OCI-LY7 (cell line): ENCODE measurements around the gene CLASP2. TPM values are rescaled to one million over a fixed set of nuclear protein-coding genes. Genes with fewer than 3 reads are reported as not detected.

Source experiments
- BruUV-seq: library from RNA; stranded (reverse); fragments of 400-500 nt; replicated peaks from 2 replicates; lab custom pipeline; 2021; lab: Mats Ljungman, UMichigan
- CTCF ChIA-PET: fragments of 300-600 bp; sonication (Branson Sonifier 250); formaldehyde crosslinking; loops from one replicate; lab custom pipeline; 2022; ENCODE audit warnings: antibody characterized with exemption; ENCODE audit not compliant: unreplicated experiment; lab: Charles Lee
- POLR2A ChIA-PET: fragments of 300-600 bp; sonication (Branson Sonifier 250); formaldehyde crosslinking; loops from one replicate; lab custom pipeline; 2022; ENCODE audit warnings: antibody characterized with exemption; lab: Charles Lee
- DNase-seq: peaks from one replicate; pipeline ENCODE4 v3.0.0-alpha.2; 2015; ENCODE audit warnings: low spot score
- H2AFZ ChIP-seq: fragments of 200-600 bp; sonication (generic), shearing (Covaris generic); 2 replicates; pipeline ENCODE4 v1.6.1; 2014; ENCODE audit warnings: mild to moderate bottlenecking, antibody characterized with exemption, low read length, moderate library complexity
- H3K27ac ChIP-seq: fragments of 200-600 bp; sonication (generic); 2 replicates; pipeline ENCODE4 v1.5.1; 2014; ENCODE audit warnings: mixed run types, low read depth, mild to moderate bottlenecking, moderate library complexity, low read length, inconsistent platforms; ENCODE audit not compliant: poor library complexity, severe bottlenecking
- H3K36me3 ChIP-seq: fragments of 200-600 bp; sonication (generic); 2 replicates; pipeline ENCODE4 v1.6.1; 2014; ENCODE audit warnings: mild to moderate bottlenecking, antibody characterized with exemption, low read length, moderate library complexity, mixed read lengths; ENCODE audit not compliant: insufficient read depth
- H3K4me1 ChIP-seq: fragments of 200-600 bp; sonication (generic); 2 replicates; pipeline ENCODE4 v1.5.1; 2014; ENCODE audit warnings: mild to moderate bottlenecking, low read length; ENCODE audit not compliant: insufficient read depth, poor library complexity, severe bottlenecking
- H3K4me2 ChIP-seq: fragments of 200-600 bp; sonication (generic); 2 replicates; pipeline ENCODE4 v1.6.1; 2014; ENCODE audit warnings: mild to moderate bottlenecking, low read length
- H3K4me3 ChIP-seq: fragments of 200-600 bp; sonication (generic); 2 replicates; pipeline ENCODE4 v1.5.1; 2014; ENCODE audit warnings: mild to moderate bottlenecking, low read depth, low read length; ENCODE audit not compliant: poor library complexity, severe bottlenecking
- H3K79me2 ChIP-seq: fragments of 200-600 bp; sonication (generic); 2 replicates; pipeline ENCODE4 v1.6.1; 2016; ENCODE audit warnings: low read depth, mild to moderate bottlenecking, low read length, moderate library complexity, mixed read lengths; ENCODE audit not compliant: insufficient read depth
- H3K9me2 ChIP-seq: fragments of 200-600 bp; sonication (generic); 2 replicates; pipeline ENCODE4 v1.6.1; 2016; ENCODE audit warnings: mild to moderate bottlenecking, low read length, mixed read lengths; ENCODE audit not compliant: insufficient read depth
- H3K9me3 ChIP-seq: fragments of 200-600 bp; sonication (generic); 2 replicates; pipeline ENCODE4 v1.6.1; 2014; ENCODE audit warnings: mild to moderate bottlenecking, mixed run types, low read length, mixed read lengths
- H4K20me1 ChIP-seq: fragments of 200-600 bp; sonication (generic); 2 replicates; pipeline ENCODE4 v1.6.1; 2014; ENCODE audit warnings: mild to moderate bottlenecking, antibody characterized with exemption, low read length, moderate library complexity, mixed read lengths; ENCODE audit not compliant: insufficient read depth
- CTCF ChIP-seq: fragments of 200-600 bp; sonication (generic); conservative IDR thresholded peaks from 2 replicates; pipeline ENCODE4 v1.5.1; 2014; ENCODE audit warnings: mild to moderate bottlenecking, antibody characterized with exemption, low read length, moderate library complexity, mixed read lengths
- EZH2phosphoT487 ChIP-seq: fragments of 200-600 bp; sonication (generic); IDR thresholded peaks from 2 replicates; pipeline ENCODE4 v1.6.1; 2018; ENCODE audit warnings: low read depth, borderline replicate concordance, mild to moderate bottlenecking, mixed run types, antibody characterized with exemption, low read length, moderate library complexity, mixed read lengths
- intact Hi-C: fragments of 100-400 bp; cut with micrococcal nuclease; formaldehyde crosslinking; loops from one replicate; pipeline ENCODE4 v1.10.0; 2022; ENCODE audit not compliant: unreplicated experiment
- total RNA-seq, 2 experiments: library from RNA; depleted of rRNA in 1 of 2; stranded (reverse); fragments of >200 nt in 1 of 2; shearing (Covaris generic) in 1 of 2; gene quantifications; 2 replicates each; pipeline ENCODE4 v1.2.3, GENCODE V29; 2014 to 2022

CLASP2 gene
- total RNA-seq, 2 experiments from 2014 or later, result 95.5 to 99.1 TPM

- no peaks in the 10 kb centered on the region for H3K79me2 ChIP-seq
- CTCF ChIA-PET, result no interaction called here
- peaks cover 5% of the 10 kb centered on the region for H3K4me1 ChIP-seq
- H3K9me2 ChIP-seq, result no peaks in the 10 kb centered on the region
- no peak overlapping the region for H3K4me3 ChIP-seq
- no peaks in the 10 kb centered on the region for H3K36me3 ChIP-seq
- H3K9me3 ChIP-seq, result no peaks in the 10 kb centered on the region
- no peaks in the 10 kb centered on the region for H4K20me1 ChIP-seq
- no TSS peak for BruUV-seq
- POLR2A ChIA-PET, result no interaction called here
- TF ChIP-seq CTCF (no peak), EZH2phosphoT487 (no peak)
- no peak overlapping the region for H3K4me2 ChIP-seq
- intact Hi-C loops, result no loop called here
- no peak overlapping the region for H2AFZ ChIP-seq
- H3K27ac ChIP-seq, result no peak overlapping the region
- DNase-seq, result no peak
Measured at GRCh38 chr3:33488683-33489082, 229.4 kb downstream of the CLASP2 start.

GRCh38 chr3:33488246-33488645 lies 229.8 kb downstream of the CLASP2 start:
- Histone ChIP-seq H4K20me1 (no peaks in the 10 kb centered on the region), H3K4me2 (no peak overlapping the region), H3K79me2 (no peaks in the 10 kb centered on the region), H3K27ac (no peak overlapping the region), H3K4me1 (peaks cover 5% of the 10 kb centered on the region), H3K4me3 (no peak overlapping the region), H2AFZ (no peak overlapping the region), H3K36me3 (no peaks in the 10 kb centered on the region), H3K9me3 (no peaks in the 10 kb centered on the region), H3K9me2 (no peaks in the 10 kb centered on the region)
- intact Hi-C loops, result no loop called here
- POLR2A ChIA-PET, result interaction anchor here (0.7 kb wide), 1 partner anchor 13 kb away, joined by 3 read pairs; no protein-coding TSS in a partner anchor
- no peak for DNase-seq
- CTCF ChIA-PET, result no interaction called here
- no peak for TF ChIP-seq CTCF
- TF ChIP-seq EZH2phosphoT487, result no peak
- BruUV-seq, result no TSS peak

- H3K4me1 ChIP-seq, result no peaks in the 10 kb centered on the region
- no peak overlapping the region for H3K4me2 ChIP-seq
- H3K79me2 ChIP-seq, result no peaks in the 10 kb centered on the region
- DNase-seq, result no peak
- H3K9me2 ChIP-seq, result no peaks in the 10 kb centered on the region
- BruUV-seq, result no TSS peak
- no peaks in the 10 kb centered on the region for H3K36me3 ChIP-seq
- H4K20me1 ChIP-seq, result no peaks in the 10 kb centered on the region
- no peak overlapping the region for H3K4me3 ChIP-seq
- intact Hi-C loops, result no loop called here
- H3K27ac ChIP-seq, result no peak overlapping the region
- POLR2A ChIA-PET, result interaction anchor here (1.1 kb wide), 1 partner anchor 13 kb away, joined by 3 read pairs; no protein-coding TSS in a partner anchor
- peaks cover 12% of the 10 kb centered on the region for H3K9me3 ChIP-seq
- TF ChIP-seq CTCF, result no peak
- no peak for TF ChIP-seq EZH2phosphoT487
- CTCF ChIA-PET, result no interaction called here
- no peak overlapping the region for H2AFZ ChIP-seq
Measured at GRCh38 chr3:33482111-33482521, 235.9 kb downstream of the CLASP2 start.
